ENCODE results near the gene ZFAND6. TPM values are rescaled to one million over a fixed set of nuclear protein-coding genes. Genes with fewer than 3 reads are reported as not detected.
A peak's percentile ranks its signal among the peaks of the same experiment; 100 is the strongest.

ZFAND6 gene
- total RNA-seq, 4 donors from 2014 or later: 215 to 324 (median 226) TPM

GRCh38 chr15:80160570-80161156 is 101.2 kb downstream of the ZFAND6 start:
- Histone ChIP-seq H3K27ac (peak overlapping the region; percentile 73 to 80 (median 80)), H3K27me3 (no peaks in the 10 kb centered on the region), H3K9me3 (no peaks in the 10 kb centered on the region), H3K4me3 (replicated peaks in 1 of 3) (no peak overlapping the region), H3K36me3 (peaks cover 0 to 9% of the 10 kb centered on the region in 2 donors), H3K4me1 (peaks cover 7 to 28% of the 10 kb centered on the region in 2 donors)
- DNase-seq: peak; percentile 85 to 87
- WGBS, 2 donors: 53 to 77% methylated on average over 5 of the region's 7 CpGs
- TF ChIP-seq POLR2A (IDR thresholded peaks at IDR 0.05): peak in 1 of 2 donors; percentile 21
- TF ChIP-seq, protein P1, sequence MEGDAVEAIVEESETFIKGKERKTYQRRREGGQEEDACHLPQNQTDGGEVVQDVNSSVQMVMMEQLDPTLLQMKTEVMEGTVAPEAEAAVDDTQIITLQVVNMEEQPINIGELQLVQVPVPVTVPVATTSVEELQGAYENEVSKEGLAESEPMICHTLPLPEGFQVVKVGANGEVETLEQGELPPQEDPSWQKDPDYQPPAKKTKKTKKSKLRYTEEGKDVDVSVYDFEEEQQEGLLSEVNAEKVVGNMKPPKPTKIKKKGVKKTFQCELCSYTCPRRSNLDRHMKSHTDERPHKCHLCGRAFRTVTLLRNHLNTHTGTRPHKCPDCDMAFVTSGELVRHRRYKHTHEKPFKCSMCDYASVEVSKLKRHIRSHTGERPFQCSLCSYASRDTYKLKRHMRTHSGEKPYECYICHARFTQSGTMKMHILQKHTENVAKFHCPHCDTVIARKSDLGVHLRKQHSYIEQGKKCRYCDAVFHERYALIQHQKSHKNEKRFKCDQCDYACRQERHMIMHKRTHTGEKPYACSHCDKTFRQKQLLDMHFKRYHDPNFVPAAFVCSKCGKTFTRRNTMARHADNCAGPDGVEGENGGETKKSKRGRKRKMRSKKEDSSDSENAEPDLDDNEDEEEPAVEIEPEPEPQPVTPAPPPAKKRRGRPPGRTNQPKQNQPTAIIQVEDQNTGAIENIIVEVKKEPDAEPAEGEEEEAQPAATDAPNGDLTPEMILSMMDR (IDR thresholded peaks at IDR 0.05): no peak
- intact Hi-C loops (cut with DNase I): no loop called here

DNA sequence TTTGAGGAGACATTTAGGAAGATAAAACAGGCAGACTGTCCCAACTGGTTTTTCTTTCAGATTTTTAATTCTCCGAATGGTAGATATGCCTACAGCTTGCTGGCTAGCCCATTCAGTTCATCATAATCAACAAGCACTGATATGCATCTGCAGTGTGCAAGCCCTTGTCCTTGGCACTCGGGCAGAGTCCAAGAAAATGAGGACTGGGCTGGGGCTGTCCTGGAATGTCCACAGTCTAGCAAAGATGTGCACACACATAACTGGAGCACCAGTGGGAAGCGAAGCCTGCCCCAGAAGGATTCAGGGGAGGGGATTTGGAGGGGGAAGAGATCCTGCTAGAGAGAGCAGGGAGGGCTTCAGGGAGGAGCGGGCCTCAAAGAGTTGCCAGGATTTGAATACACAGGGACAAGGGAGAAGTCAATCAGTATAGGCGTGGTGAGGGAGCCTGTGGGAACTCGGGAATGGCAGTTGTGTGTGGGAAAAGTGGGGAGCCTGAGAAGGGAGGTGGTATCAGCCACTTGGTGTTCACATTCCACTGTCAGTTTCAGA is 102.1 kb downstream of the ZFAND6 start:
- TF ChIP-seq POLR2A (IDR thresholded peaks at IDR 0.05): no peak
- no peak for DNase-seq
- no peaks in the 10 kb centered on the region for H3K27me3 ChIP-seq
- H3K4me1 ChIP-seq: peaks cover 7 to 21% of the 10 kb centered on the region in 2 donors
- intact Hi-C loops (cut with DNase I): no loop called here
- 93 to 94% methylated on average over 6 of the region's 6 CpGs for WGBS, 2 donors
- no peak overlapping the region for H3K4me3 ChIP-seq (replicated peaks in 1 of 3)
- H3K36me3 ChIP-seq: peaks cover 0 to 9% of the 10 kb centered on the region in 2 donors
- no peak overlapping the region for H3K27ac ChIP-seq
- no peaks in the 10 kb centered on the region for H3K9me3 ChIP-seq

DNA sequence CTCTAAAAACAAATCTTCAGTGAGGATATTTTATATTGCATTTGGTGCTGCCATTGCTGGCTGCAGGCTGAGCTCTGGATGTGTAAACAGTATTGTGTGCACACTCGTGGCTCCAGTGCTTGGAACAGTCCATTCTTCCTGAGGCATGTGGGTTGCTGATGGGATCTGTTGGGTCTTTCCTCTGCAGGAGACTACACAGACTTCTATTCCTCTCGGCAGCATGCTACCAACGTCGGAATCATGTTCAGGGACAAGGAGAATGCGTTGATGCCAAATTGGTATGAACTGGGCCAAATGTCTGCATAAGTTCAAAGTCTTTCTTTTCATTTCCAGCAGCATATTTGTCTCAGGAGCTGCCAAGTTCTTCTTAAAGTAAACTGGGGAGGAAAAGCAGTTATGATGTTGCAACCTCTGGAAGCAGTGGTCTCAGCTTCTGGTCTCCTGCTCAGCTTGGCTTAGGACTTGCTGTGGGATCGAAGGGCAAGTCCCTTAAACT is 102.6 kb downstream of the ZFAND6 start:
- no peaks in the 10 kb centered on the region for H3K27me3 ChIP-seq
- H3K36me3 ChIP-seq: peaks cover 0 to 9% of the 10 kb centered on the region in 2 donors
- TF ChIP-seq POLR2A (IDR thresholded peaks at IDR 0.05): no peak
- TF ChIP-seq, protein P1 (IDR thresholded peaks at IDR 0.05): no peak
- H3K27ac ChIP-seq: no peak overlapping the region
- no peak overlapping the region for H3K4me3 ChIP-seq (replicated peaks in 1 of 3)
- no peaks in the 10 kb centered on the region for H3K9me3 ChIP-seq
- 81 to 92% methylated on average over 6 of the region's 6 CpGs for WGBS, 2 donors
- DNase-seq: no peak
- intact Hi-C loops (cut with DNase I): no loop called here
- peaks cover 7 to 21% of the 10 kb centered on the region in 2 donors for H3K4me1 ChIP-seq

DNA sequence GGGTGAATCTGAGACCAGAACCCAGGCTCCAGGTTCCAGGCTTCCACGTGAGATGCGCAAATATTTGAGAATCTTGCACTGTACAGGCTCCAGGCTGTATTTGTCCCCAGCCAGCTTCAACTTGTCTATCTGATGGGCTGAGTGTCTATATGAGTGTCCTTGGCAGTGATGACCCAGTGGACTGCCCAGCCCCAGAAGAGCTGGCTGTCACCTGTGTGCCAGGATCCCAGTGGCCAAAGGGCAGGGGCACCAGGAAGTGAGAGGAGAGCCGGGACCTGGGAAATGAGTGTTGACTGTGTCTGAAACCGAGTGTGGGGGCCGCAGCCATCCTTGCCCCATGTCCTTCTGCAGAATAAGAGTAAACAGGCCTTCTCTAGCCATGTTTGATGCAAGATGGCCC is 103.7 kb downstream of the ZFAND6 start:
- H3K9me3 ChIP-seq: no peaks in the 10 kb centered on the region
- TF ChIP-seq POLR2A (IDR thresholded peaks at IDR 0.05): no peak
- TF ChIP-seq, protein P1 (IDR thresholded peaks at IDR 0.05): no peak
- H3K4me3 ChIP-seq (replicated peaks in 1 of 3): no peak overlapping the region
- DNase-seq: no peak
- intact Hi-C loops (cut with DNase I): no loop called here
- no peaks in the 10 kb centered on the region for H3K27me3 ChIP-seq
- WGBS, 2 donors: 97 to 99% methylated on average over 5 of the region's 5 CpGs
- H3K4me1 ChIP-seq: peaks cover 7 to 21% of the 10 kb centered on the region in 2 donors
- H3K27ac ChIP-seq: no peak overlapping the region
- peaks cover 0 to 9% of the 10 kb centered on the region in 2 donors for H3K36me3 ChIP-seq

GRCh38 chr15:80163897-80164296 is 104.4 kb downstream of the ZFAND6 start:
- Histone ChIP-seq H3K4me1 (peaks cover 7 to 21% of the 10 kb centered on the region in 2 donors), H3K36me3 (peaks cover 0 to 9% of the 10 kb centered on the region in 2 donors), H3K9me3 (no peaks in the 10 kb centered on the region), H3K27me3 (no peaks in the 10 kb centered on the region), H3K27ac (no peak overlapping the region), H3K4me3 (replicated peaks in 1 of 3) (no peak overlapping the region)
- intact Hi-C loops (cut with DNase I): no loop called here
- WGBS, 2 donors: 90 to 98% methylated on average over 1 of the region's 1 CpG
- no peak for DNase-seq
- TF ChIP-seq, protein P1 (IDR thresholded peaks at IDR 0.05): no peak

Data from thyroid gland (tissue), 4 donors.